Left lung (tissue), 10 donors: ENCODE data around the gene PRPF18. TPM values are rescaled to one million over a fixed set of nuclear protein-coding genes. Genes with fewer than 3 reads are reported as not detected.

Source experiments
- ATAC-seq: fragments of 200-7000 bp; cut with Tn5 transposase; one replicate; pipeline ENCODE4 v1.9.1; 2020; ENCODE audit warnings: moderate library complexity
- DNase-seq, 4 donors: peaks; one replicate each; pipeline ENCODE4 v3.0.0-alpha.2; 2013 to 2020
- H3K27ac ChIP-seq, 2 donors: fragments of 200-600 bp; sonication (generic) in 1 of 2; one replicate each; pipeline versions ENCODE4 v1.5.0 to v1.8.0; 2020 to 2021
- H3K27me3 ChIP-seq, 2 donors: fragments of 200-600 bp; sonication (generic) in 1 of 2; one replicate each; pipeline versions ENCODE4 v1.5.0 to v1.8.0; 2020 to 2021
- H3K36me3 ChIP-seq, 2 donors: fragments of 200-600 bp; sonication (generic) in 1 of 2; one replicate each; pipeline versions ENCODE4 v1.5.0 to v1.8.0; 2020 to 2021
- H3K4me1 ChIP-seq, 2 donors: fragments of 200-600 bp; one replicate each; pipeline ENCODE4 v1.8.0; 2021
- H3K4me3 ChIP-seq, 2 donors: fragments of 200-600 bp; sonication (generic) in 1 of 2; one replicate each; pipeline versions ENCODE4 v1.5.0 to v1.8.0; 2020 to 2021; ENCODE audit warnings: mild to moderate bottlenecking in 1 of 2
- H3K9me3 ChIP-seq, 2 donors: fragments of 200-600 bp; sonication (generic) in 1 of 2; one replicate each; pipeline versions ENCODE4 v1.5.0 to v1.8.0; 2020 to 2021
- CTCF ChIP-seq, 2 donors: fragments of 200-600 bp; sonication (generic) in 1 of 2; IDR thresholded peaks; one replicate each; pipeline versions ENCODE4 v1.5.0 to v1.8.0; 2021; ENCODE audit warnings: antibody characterized with exemption in 2 of 2
- intact Hi-C, 2 donors: fragments of 100-400 bp; cut with DNase I; formaldehyde crosslinking; loops; one replicate each; pipeline versions ENCODE4 v1.11.2 to v1.14.2; 2022
- polyA plus RNA-seq, 6 donors: library from polyadenylated mRNA; unstranded; fragments of 120-200 nt; gene quantifications; one replicate each; pipeline ENCODE4 v1.2.1, GENCODE V29; 2013; ENCODE audit not compliant: insufficient read length in 6 of 6
- total RNA-seq, 2 donors: library from RNA; stranded (reverse); fragmentation: NEBNext Ultra II Directional; extraction: Animal tissue kit (Norgen Biotek cat#: 25700); gene quantifications; one replicate each; pipeline ENCODE4 v1.2.1, GENCODE V29; 2021
- donor health status: DM: no; HTN: yes; CAD: no.
- donor health status: DM: no; HTN: no; CAD: no.

PRPF18 gene
- total and polyA plus RNA-seq, 8 donors: 17.0 to 29.1 (median 26.1) TPM

- no peak for TF ChIP-seq CTCF (IDR thresholded peaks at IDR 0.05)
- Histone ChIP-seq H3K27me3 (no peaks in the 10 kb centered on the region), H3K4me1 (no peaks in the 10 kb centered on the region), H3K9me3 (no peaks in the 10 kb centered on the region), H3K36me3 (peaks cover 0 to 82% of the 10 kb centered on the region in 2 donors), H3K27ac (no peak overlapping the region), H3K4me3 (no peak overlapping the region)
- intact Hi-C loops: loop anchor here in 1 of 2 donors (10.0 kb wide), 1 partner anchor 162 kb away; no protein-coding TSS in a partner anchor
- no peak for DNase-seq
- ATAC-seq: no peak
Measured at GRCh38 chr10:13612654-13613373, 26.0 kb downstream of the PRPF18 start.

GRCh38 chr10:13613519-13613918, 26.8 kb downstream of the PRPF18 start:
- Histone ChIP-seq H3K4me3 (no peak overlapping the region), H3K27ac (no peak overlapping the region), H3K36me3 (peaks cover 0 to 86% of the 10 kb centered on the region in 2 donors), H3K4me1 (no peaks in the 10 kb centered on the region), H3K9me3 (no peaks in the 10 kb centered on the region), H3K27me3 (no peaks in the 10 kb centered on the region)
- peak in 1 of 2 donors; percentile 12 for TF ChIP-seq CTCF (IDR thresholded peaks at IDR 0.05)
- peak; percentile 54 for ATAC-seq
- intact Hi-C loops: loop anchor here in 1 of 2 donors (10.0 kb wide), 1 partner anchor 161 kb away; no protein-coding TSS in a partner anchor
- peak in 1 of 4 donors; percentile 76 for DNase-seq

GRCh38 chr10:13614530-13615332, 28.0 kb downstream of the PRPF18 start:
- Histone ChIP-seq H3K4me1 (no peaks in the 10 kb centered on the region), H3K4me3 (no peak overlapping the region), H3K36me3 (peaks cover 0 to 86% of the 10 kb centered on the region in 2 donors), H3K27ac (no peak overlapping the region), H3K9me3 (no peaks in the 10 kb centered on the region), H3K27me3 (no peaks in the 10 kb centered on the region)
- intact Hi-C loops: loop anchor here in 1 of 2 donors (10.0 kb wide), 1 partner anchor 160 kb away; no protein-coding TSS in a partner anchor
- ATAC-seq (no peak), DNase-seq (no peak)
- no peak for TF ChIP-seq CTCF (IDR thresholded peaks at IDR 0.05)

GRCh38 chr10:13615650-13616300, 29.0 kb downstream of the PRPF18 start:
- no peak for TF ChIP-seq CTCF (IDR thresholded peaks at IDR 0.05)
- Histone ChIP-seq H3K27me3 (no peaks in the 10 kb centered on the region), H3K4me1 (no peaks in the 10 kb centered on the region), H3K4me3 (no peak overlapping the region), H3K36me3 (peaks cover 0 to 85% of the 10 kb centered on the region in 2 donors), H3K9me3 (no peaks in the 10 kb centered on the region), H3K27ac (no peak overlapping the region)
- intact Hi-C loops: loop anchor here in 1 of 2 donors (10.0 kb wide), 1 partner anchor 159 kb away; no protein-coding TSS in a partner anchor
- DNase-seq (peak in 1 of 4 donors; percentile 51), ATAC-seq (no peak)
